Sigmoid colon (tissue), 7 donors: ENCODE data around the gene ASTN1. TPM values are rescaled to one million over a fixed set of nuclear protein-coding genes. Genes with fewer than 3 reads are reported as not detected.

ENCODE experiments used
- DNase-seq: peaks from one replicate; pipeline ENCODE4 v3.0.0-alpha.2; 2019
- H3K27ac ChIP-seq, 4 donors: fragments of 200-600 bp; sonication (generic); one replicate each; pipeline ENCODE4 v1.5.1; 2016 to 2019; ENCODE audit warnings: mild to moderate bottlenecking in 1 of 4
- H3K27me3 ChIP-seq, 3 donors: fragments of 200-600 bp; sonication (generic); one replicate each; pipeline ENCODE4 v1.5.1; 2019; ENCODE audit warnings: mild to moderate bottlenecking in 1 of 3
- H3K36me3 ChIP-seq, 4 donors: fragments of 200-600 bp; sonication (generic); one replicate each; pipeline ENCODE4 v1.5.1; 2016 to 2019
- H3K4me1 ChIP-seq, 4 donors: fragments of 200-600 bp; sonication (generic); one replicate each; pipeline ENCODE4 v1.5.1; 2017 to 2019
- H3K4me3 ChIP-seq, 4 donors: fragments of 200-600 bp; sonication (generic); one replicate each; pipeline ENCODE4 v1.5.1; 2017 to 2019; ENCODE audit warnings: mild to moderate bottlenecking in 2 of 4, moderate library complexity in 1 of 4
- H3K9me3 ChIP-seq, 4 donors: fragments of 200-600 bp in 3 of 4; sonication (generic) in 3 of 4; one replicate each; pipeline versions ENCODE4 v1.5.1 to v1.6.1; 2013 to 2019
- CTCF ChIP-seq, 4 experiments: fragments of 450-650 bp in 3 of 4; fragments of 200-600 bp in 1 of 4; IDR thresholded peaks; one replicate each; pipeline ENCODE4 v1.5.1; 2016 to 2019; ENCODE audit warnings: antibody characterized with exemption in 4 of 4, mild to moderate bottlenecking in 3 of 4, moderate library complexity in 2 of 4
- EP300 ChIP-seq, 4 donors: sonication (generic); formaldehyde crosslinking; IDR thresholded peaks; one replicate each; pipeline ENCODE4 v1.6.1; 2017; ENCODE audit warnings: antibody characterized with exemption in 4 of 4
- POLR2A ChIP-seq, 2 donors: fragments of 450-650 bp; IDR thresholded peaks; one replicate each; pipeline ENCODE4 v1.6.1; 2016; ENCODE audit warnings: antibody characterized with exemption in 2 of 2, mild to moderate bottlenecking in 2 of 2, moderate library complexity in 2 of 2
- POLR2AphosphoS5 ChIP-seq, 4 donors: sonication (generic); formaldehyde crosslinking; IDR thresholded peaks; one replicate each; pipeline ENCODE4 v1.6.1; 2017; ENCODE audit warnings: antibody characterized with exemption in 4 of 4
- WGBS, 2 donors: extraction: QIAGEN DNeasy Blood & Tissue Kit; methylation state at CpG; one replicate each; pipeline ENCODE4 v1.1.7; 2013; 5-methylcytosine and 5-hydroxymethylcytosine counted together
- intact Hi-C: fragments of 100-400 bp; cut with DNase I; formaldehyde crosslinking; loops from one replicate; pipeline ENCODE4 v1.15.1; 2023
- polyA plus RNA-seq, 3 donors: library from polyadenylated mRNA; stranded (reverse); fragments of 200-250 nt; gene quantifications; one replicate each; pipeline ENCODE4 v1.2.3, GENCODE V29; 2013
- total RNA-seq, 4 donors: library from RNA; depleted of rRNA; stranded (reverse); fragments of >200 nt; gene quantifications; one replicate each; pipeline ENCODE4 v1.1.0, GENCODE V29; 2016
- donor health status: healthy with polysubstance abuse.
- donor health status: Bipolar disorder and iron deficiency.
- donor health status: healthy.

Gene ASTN1
- total and polyA plus RNA-seq, 7 donors = 0.49 to 2.2 (median 1.4) TPM; not detected in 2

- Histone ChIP-seq H3K27me3 (no peaks in the 10 kb centered on the region), H3K9me3 (no peaks in the 10 kb centered on the region), H3K27ac (no peak overlapping the region), H3K36me3 (no peaks in the 10 kb centered on the region), H3K4me1 (no peaks in the 10 kb centered on the region), H3K4me3 (no peak overlapping the region)
- TF ChIP-seq POLR2A (IDR thresholded peaks at IDR 0.05) = no peak
- TF ChIP-seq EP300 (IDR thresholded peaks at IDR 0.05) = no peak
- no peak for TF ChIP-seq POLR2AphosphoS5 (IDR thresholded peaks at IDR 0.05)
- TF ChIP-seq CTCF (IDR thresholded peaks at IDR 0.05) = no peak
- 79 to 85% methylated on average over 8 of the region's 8 CpGs for WGBS, 2 donors
- intact Hi-C loops = no loop called here
- no peak for DNase-seq
These were observed 244.8 kb downstream of the ASTN1 start for GRCh38 chr1:176919386-176920378.

- no peak overlapping the region for H3K27ac ChIP-seq
- peaks cover 0 to 24% (median 0%) of the 10 kb centered on the region in 3 donors for H3K27me3 ChIP-seq
- no peaks in the 10 kb centered on the region for H3K4me1 ChIP-seq
- no peak for DNase-seq
- H3K9me3 ChIP-seq = no peaks in the 10 kb centered on the region
- no peaks in the 10 kb centered on the region for H3K36me3 ChIP-seq
- intact Hi-C loops = no loop called here
- no peak overlapping the region for H3K4me3 ChIP-seq
- WGBS, 2 donors = 86 to 87% methylated on average over 7 of the region's 7 CpGs
- TF ChIP-seq POLR2A (IDR thresholded peaks at IDR 0.05) (no peak), CTCF (IDR thresholded peaks at IDR 0.05) (no peak), POLR2AphosphoS5 (IDR thresholded peaks at IDR 0.05) (no peak), EP300 (IDR thresholded peaks at IDR 0.05) (no peak)
These were observed 258.9 kb downstream of the ASTN1 start for GRCh38 chr1:176905648-176906047.

DNA sequence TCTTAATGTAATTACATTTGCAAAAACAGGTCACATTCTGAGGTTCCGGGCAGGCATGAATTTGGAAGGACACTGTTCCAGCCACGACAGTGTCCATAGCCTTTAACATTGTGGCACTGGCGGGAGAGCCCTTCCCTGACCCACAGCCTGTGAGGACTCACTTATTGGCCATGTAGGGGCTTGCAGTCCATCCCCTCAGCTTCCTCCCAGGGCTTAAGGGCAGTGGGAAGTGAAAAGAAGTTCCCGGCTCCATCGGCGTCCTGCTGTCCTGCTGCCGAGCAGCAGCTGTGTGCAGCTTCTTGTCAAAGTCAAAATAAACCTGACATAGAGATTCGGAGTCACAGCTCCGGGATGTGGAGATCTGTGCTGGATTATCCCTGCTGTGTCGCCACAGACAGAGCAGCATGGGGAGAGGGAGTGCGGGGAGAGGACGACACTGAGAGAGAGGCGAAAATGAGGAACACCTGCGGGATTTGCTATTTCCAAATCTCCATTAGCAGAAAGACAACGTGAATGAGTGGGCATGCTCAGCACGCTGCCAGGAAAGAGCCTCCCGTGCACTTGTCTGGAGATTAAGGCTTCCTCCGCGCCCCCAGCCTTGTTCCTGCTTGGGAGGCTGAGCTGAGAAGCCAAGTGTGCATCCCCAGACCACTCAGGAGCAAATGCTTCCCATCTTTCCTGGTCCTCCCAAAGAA is 260.3 kb downstream of the ASTN1 start:
- intact Hi-C loops = loop anchor here (5.0 kb wide), 1 partner anchor 878 kb away; no protein-coding TSS in a partner anchor
- Histone ChIP-seq H3K27me3 (peaks cover 0 to 24% (median 0%) of the 10 kb centered on the region in 3 donors), H3K4me1 (no peaks in the 10 kb centered on the region), H3K36me3 (no peaks in the 10 kb centered on the region), H3K27ac (no peak overlapping the region), H3K9me3 (no peaks in the 10 kb centered on the region), H3K4me3 (no peak overlapping the region)
- TF ChIP-seq POLR2AphosphoS5 (IDR thresholded peaks at IDR 0.05) = no peak
- no peak for TF ChIP-seq POLR2A (IDR thresholded peaks at IDR 0.05)
- no peak for TF ChIP-seq EP300 (IDR thresholded peaks at IDR 0.05)
- TF ChIP-seq CTCF (IDR thresholded peaks at IDR 0.05) = no peak
- WGBS, 2 donors = 35 to 43% methylated on average over 19 of the region's 19 CpGs
- no peak for DNase-seq

DNA sequence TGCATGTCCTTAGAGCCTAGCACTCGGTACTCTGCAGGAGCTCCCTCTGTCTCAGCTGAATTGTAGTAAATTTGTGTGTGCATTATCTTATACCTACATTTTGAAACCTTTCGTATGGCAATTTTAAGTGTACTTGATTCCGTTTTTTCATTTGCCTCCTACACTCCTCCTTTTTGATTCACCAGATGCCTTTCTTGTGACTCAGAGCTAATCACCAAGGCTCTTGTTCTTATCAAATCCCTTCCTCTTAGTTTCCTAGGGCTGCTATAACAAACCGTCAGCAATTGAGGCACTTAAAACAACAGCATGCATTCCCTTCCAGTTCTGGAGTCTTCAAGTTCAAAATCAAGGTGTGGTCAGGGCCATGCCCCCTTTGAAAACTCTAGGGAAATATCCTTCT is 261.0 kb downstream of the ASTN1 start:
- WGBS, 2 donors = 50 to 71% methylated on average over 4 of the region's 4 CpGs
- DNase-seq = no peak
- TF ChIP-seq EP300 (IDR thresholded peaks at IDR 0.05) (no peak), POLR2AphosphoS5 (IDR thresholded peaks at IDR 0.05) (no peak), CTCF (IDR thresholded peaks at IDR 0.05) (no peak), POLR2A (IDR thresholded peaks at IDR 0.05) (no peak)
- Histone ChIP-seq H3K27ac (no peak overlapping the region), H3K36me3 (no peaks in the 10 kb centered on the region), H3K27me3 (peaks cover 0 to 24% (median 0%) of the 10 kb centered on the region in 3 donors), H3K4me1 (no peaks in the 10 kb centered on the region), H3K4me3 (no peak overlapping the region), H3K9me3 (no peaks in the 10 kb centered on the region)
- intact Hi-C loops = loop anchor here (5.0 kb wide), 1 partner anchor 879 kb away; no protein-coding TSS in a partner anchor
